Keratinocyte (primary cell): ENCODE results near the gene CDT1. TPM values are rescaled to one million over a fixed set of nuclear protein-coding genes. Genes with fewer than 3 reads are reported as not detected.
"Not testable (repeated sequence)": the region's sequence is repeated elsewhere in the genome, so short reads cannot be mapped to it uniquely, and the experiment has no call there.

Experiments used
- DNase-seq: peaks from one replicate; pipeline ENCODE4 v3.0.0-alpha.2; 2011; ENCODE audit warnings: low read depth, missing footprints, low spot score
- FAIRE-seq: peaks from 2 replicates; lab custom pipeline; 2011; peaks lifted over from hg19 to GRCh38; lab: Jason Lieb, UNC
- H2AFZ ChIP-seq: 2 replicates; pipeline ENCODE4 v1.6.0; 2012; ENCODE audit warnings: low read length, control low read depth, inconsistent platforms; ENCODE audit not compliant: control insufficient read depth
- H3K27ac ChIP-seq: 2 replicates; pipeline ENCODE4 v1.5.1; 2011; ENCODE audit warnings: low read length; ENCODE audit not compliant: control insufficient read depth, insufficient read depth
- H3K27me3 ChIP-seq: 3 replicates; pipeline ENCODE4 v1.6.0; 2011; ENCODE audit warnings: low read length; ENCODE audit not compliant: control insufficient read depth, insufficient read depth; ENCODE audit errors: extremely low read depth
- H3K36me3 ChIP-seq, 2 experiments: 2 replicates in 1 of 2; 3 replicates in 1 of 2; pipeline ENCODE4 v1.5.1; 2011; ENCODE audit warnings: low read length in 2 of 2, mild to moderate bottlenecking in 1 of 2; ENCODE audit not compliant: control insufficient read depth in 2 of 2, insufficient read depth in 2 of 2; ENCODE audit errors: extremely low read depth in 1 of 2
- H3K4me1 ChIP-seq: 3 replicates; pipeline ENCODE4 v1.5.1; 2011; ENCODE audit warnings: low read length; ENCODE audit not compliant: control insufficient read depth, insufficient read depth; ENCODE audit errors: extremely low read depth
- H3K4me2 ChIP-seq: 3 replicates; pipeline ENCODE4 v1.6.0; 2011; ENCODE audit warnings: low read depth, low read length; ENCODE audit not compliant: control insufficient read depth, insufficient read depth; ENCODE audit errors: extremely low read depth
- H3K4me3 ChIP-seq, 3 experiments: fragments of 200-600 bp in 1 of 3; sonication (generic) in 1 of 3; 2 replicates in 2 of 3; 3 replicates in 1 of 3; pipeline ENCODE4 v1.5.1; 2011 to 2016; ENCODE audit warnings: low read length in 3 of 3, mild to moderate bottlenecking in 3 of 3, control low read depth in 2 of 3, inconsistent platforms in 1 of 3, low read depth in 1 of 3, mixed read lengths in 1 of 3, mixed run types in 1 of 3, moderate library complexity in 1 of 3; ENCODE audit not compliant: control insufficient read depth in 2 of 3, insufficient read depth in 2 of 3; ENCODE audit errors: extremely low read depth in 1 of 3
- H3K79me2 ChIP-seq: 2 replicates; pipeline ENCODE4 v1.6.0; 2012; ENCODE audit warnings: low read length; ENCODE audit not compliant: control insufficient read depth, insufficient read depth
- H3K9ac ChIP-seq: 3 replicates; pipeline ENCODE4 v1.6.0; 2011; ENCODE audit warnings: low read length; ENCODE audit not compliant: control insufficient read depth, insufficient read depth; ENCODE audit errors: extremely low read depth
- H3K9me1 ChIP-seq: 3 replicates; pipeline ENCODE4 v1.6.0; 2011; ENCODE audit warnings: low read length; ENCODE audit not compliant: control insufficient read depth, insufficient read depth; ENCODE audit errors: extremely low read depth
- H3K9me3 ChIP-seq: 2 replicates; pipeline ENCODE4 v1.5.1; 2012; ENCODE audit warnings: low read depth, low read length; ENCODE audit not compliant: control insufficient read depth
- H4K20me1 ChIP-seq: 3 replicates; pipeline ENCODE4 v1.6.0; 2011; ENCODE audit warnings: low read length; ENCODE audit not compliant: control insufficient read depth, insufficient read depth; ENCODE audit errors: extremely low read depth
- CTCF ChIP-seq, 3 experiments: IDR thresholded peaks in 1 of 3; conservative IDR thresholded peaks in 1 of 3; optimal IDR thresholded peaks in 1 of 3; 2 replicates in 2 of 3; 3 replicates in 1 of 3; pipeline versions ENCODE3 to v1.5.1; 2011; ENCODE audit warnings: low read length in 3 of 3, mild to moderate bottlenecking in 3 of 3, moderate library complexity in 2 of 3, control low read depth in 1 of 3, inconsistent platforms in 1 of 3; ENCODE audit not compliant: insufficient read depth in 2 of 3; ENCODE audit errors: extremely low read depth in 1 of 3
- EZH2 ChIP-seq: IDR thresholded peaks from one replicate; pipeline ENCODE4 v1.6.1; 2012; ENCODE audit warnings: inconsistent platforms, mild to moderate bottlenecking, low read length, moderate library complexity
- dilution Hi-C: fragments of 300-500 bp; cut with MboI; formaldehyde crosslinking; loops from one replicate; pipeline ENCODE4 v1.7.0; 2020; ENCODE audit warnings: low sequenced_read_pairs; ENCODE audit not compliant: extremely low pct_ligation_motif_present
- polyA plus RNA-seq, 5 experiments: library from polyadenylated mRNA; depleted of rRNA in 3 of 5; stranded (reverse) in 3 of 5; stranded (forward) in 1 of 5; unstranded in 1 of 5; fragments of >200 nt; gene quantifications; 1 replicate in 1 of 5; 2 replicates in 3 of 5; 3 replicates in 1 of 5; pipeline versions ENCODE4 v1.2.1 to v1.2.3, GENCODE V29; 2011 to 2012; ENCODE audit warnings: missing spikeins in 2 of 5, low read depth in 1 of 5, low replicate concordance in 1 of 5

Gene CDT1
- polyA plus RNA-seq, 1 donor (not counting 4 experiments of a cell fraction or from before 2014, with no cell fraction given): 2.0 TPM

GRCh38 chr16:88821168-88821850 is 17.7 kb downstream of the CDT1 start:
- Histone ChIP-seq H3K4me1 (peaks cover 15% of the 10 kb centered on the region), H3K9me1 (no peaks in the 10 kb centered on the region), H3K36me3 (peaks cover 0 to 9% of the 10 kb centered on the region in 2 experiments), H3K9me3 (no peaks in the 10 kb centered on the region), H4K20me1 (no peaks in the 10 kb centered on the region), H2AFZ (no peak overlapping the region), H3K4me2 (no peak overlapping the region), H3K27ac (no peak overlapping the region), H3K79me2 (no peaks in the 10 kb centered on the region), H3K9ac (no peak overlapping the region), H3K27me3 (no peaks in the 10 kb centered on the region), H3K4me3 (no peak overlapping the region)
- dilution Hi-C loops: no loop called here
- TF ChIP-seq CTCF (optimal IDR thresholded peaks at IDR 0.05 in 1 of 3, IDR thresholded peaks at IDR 0.05 in 1 of 3, conservative IDR thresholded peaks at IDR 0.05 in 1 of 3; ENCODE audit: extremely low read depth in 1 of 3, insufficient read depth in 2 of 3, low read length in 3 of 3): no peak
- TF ChIP-seq EZH2: no peak
- FAIRE-seq (no peak), DNase-seq (no peak)

- peaks cover 0 to 9% of the 10 kb centered on the region in 2 experiments for H3K36me3 ChIP-seq
- H3K9ac ChIP-seq: no peak overlapping the region
- no peaks in the 10 kb centered on the region for H3K27me3 ChIP-seq
- FAIRE-seq: no peak
- dilution Hi-C loops: no loop called here
- no peaks in the 10 kb centered on the region for H4K20me1 ChIP-seq
- peaks cover 5% of the 10 kb centered on the region for H3K4me1 ChIP-seq
- H3K79me2 ChIP-seq: no peaks in the 10 kb centered on the region
- no peak overlapping the region for H3K27ac ChIP-seq
- H3K9me3 ChIP-seq: no peaks in the 10 kb centered on the region
- no peak overlapping the region for H3K4me2 ChIP-seq
- no peak for TF ChIP-seq CTCF (optimal IDR thresholded peaks at IDR 0.05 in 1 of 3, IDR thresholded peaks at IDR 0.05 in 1 of 3, conservative IDR thresholded peaks at IDR 0.05 in 1 of 3; ENCODE audit: extremely low read depth in 1 of 3, insufficient read depth in 2 of 3, low read length in 3 of 3)
- no peak for TF ChIP-seq EZH2
- H3K9me1 ChIP-seq: no peaks in the 10 kb centered on the region
- H3K4me3 ChIP-seq: no peak overlapping the region
- no peak for DNase-seq
- no peak overlapping the region for H2AFZ ChIP-seq
Observed at GRCh38 chr16:88822281-88823040, 18.9 kb downstream of the CDT1 start.

GRCh38 chr16:88823646-88824045 is 20.1 kb downstream of the CDT1 start:
- H3K9me1 ChIP-seq, H3K9me3 ChIP-seq, H3K27ac ChIP-seq, H4K20me1 ChIP-seq, H3K79me2 ChIP-seq, DNase-seq, dilution Hi-C loops, H2AFZ ChIP-seq, H3K36me3 ChIP-seq, H3K4me2 ChIP-seq, H3K4me3 ChIP-seq, H3K27me3 ChIP-seq, H3K4me1 ChIP-seq, FAIRE-seq, H3K9ac ChIP-seq: not testable (repeated sequence)
